A549 treated with Mapracorat at 1 μM for 4 hours (cell line): ENCODE measurements around the gene INSM1. TPM values are rescaled to one million over a fixed set of nuclear protein-coding genes. Genes with fewer than 3 reads are reported as not detected.

Experiments
- total RNA-seq: library from RNA; stranded (reverse); fragments of 200-300 nt; extraction: Qiagen RNA extraction; gene quantifications from 5 replicates; pipeline ENCODE4 v1.2.3, GENCODE V29; 2022

Gene INSM1
- total RNA-seq, result not detected in 5 replicates

DNA sequence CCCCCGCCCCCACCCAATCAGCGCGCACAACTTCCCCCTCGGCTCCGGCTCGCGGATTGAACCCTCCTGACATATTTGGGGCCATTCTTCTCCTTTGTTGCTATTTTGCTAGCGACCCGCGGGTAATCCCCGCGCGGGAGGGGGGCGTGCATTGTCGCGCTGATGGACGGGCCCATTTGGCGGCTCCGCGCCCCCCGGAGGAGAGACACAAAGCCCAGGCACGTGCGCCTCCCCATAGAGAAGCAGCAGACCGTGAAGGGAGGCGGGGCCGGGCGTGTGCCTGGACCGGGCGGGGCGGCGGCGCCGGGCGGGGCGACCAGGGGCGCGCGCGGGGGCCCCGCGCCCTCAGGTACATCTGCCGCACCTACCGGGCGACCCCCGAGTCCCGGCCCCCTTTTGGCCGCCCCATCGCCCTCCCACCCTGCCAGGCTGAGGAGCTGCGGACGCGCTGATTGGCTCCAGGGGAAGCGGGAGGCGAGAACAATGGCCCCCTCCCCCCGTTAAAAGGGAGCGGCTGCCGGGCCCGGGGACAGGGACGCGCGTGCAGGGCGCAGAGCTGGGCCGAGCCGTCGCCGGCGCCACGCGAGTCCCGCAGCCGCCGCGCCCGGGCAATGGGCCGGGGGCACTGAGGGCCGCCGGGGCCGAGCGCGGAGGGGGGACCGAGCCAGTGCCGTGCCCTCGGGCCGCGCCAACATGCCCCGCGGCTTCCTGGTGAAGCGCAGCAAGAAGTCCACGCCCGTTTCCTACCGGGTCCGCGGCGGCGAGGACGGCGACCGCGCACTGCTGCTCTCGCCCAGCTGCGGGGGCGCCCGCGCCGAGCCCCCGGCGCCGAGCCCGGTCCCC is at the start of gene INSM1:
Gene INSM1, plus strand, starts transcription at position 530 of the 843 bp plus-strand sequence. Its CDS starts 164 bp downstream, at position 694.

